A673 (cell line): ENCODE results near the gene PCBP3. TPM values are rescaled to one million over a fixed set of nuclear protein-coding genes. Genes with fewer than 3 reads are reported as not detected.

ENCODE experiments used
- BruUV-seq: library from RNA; stranded (reverse); fragments of 400-500 nt; replicated peaks from 2 replicates; lab custom pipeline; 2021; lab: Mats Ljungman, UMichigan
- CTCF ChIA-PET: fragments of 300-600 bp; sonication (Branson Sonifier 250); formaldehyde crosslinking; loops from one replicate; lab custom pipeline; 2022; ENCODE audit warnings: antibody characterized with exemption; lab: Charles Lee
- POLR2A ChIA-PET: fragments of 300-600 bp; sonication (Branson Sonifier 250); formaldehyde crosslinking; loops from one replicate; lab custom pipeline; 2022; ENCODE audit warnings: antibody characterized with exemption; ENCODE audit not compliant: low non-redundant PET; lab: Charles Lee
- DNase-seq: peaks from one replicate; pipeline ENCODE4 v3.0.0-alpha.2; 2015; ENCODE audit warnings: low spot score
- H3K27ac ChIP-seq: fragments of 200-600 bp; sonication (generic); 2 replicates; pipeline ENCODE4 v1.5.1; 2016; ENCODE audit warnings: mixed run types, low read depth, mild to moderate bottlenecking, mixed read lengths, antibody characterized with exemption, low read length; ENCODE audit not compliant: poor library complexity, severe bottlenecking
- H3K27me3 ChIP-seq: fragments of 200-600 bp; sonication (generic); replicated peaks from 2 replicates; pipeline ENCODE4 v1.6.1; 2017; ENCODE audit warnings: mixed run types, low read depth, mild to moderate bottlenecking, mixed read lengths, antibody characterized with exemption, low read length; ENCODE audit not compliant: insufficient read depth, poor library complexity
- H3K36me3 ChIP-seq: fragments of 200-600 bp; sonication (generic); 2 replicates; pipeline ENCODE4 v1.6.1; 2016; ENCODE audit warnings: mixed run types, mild to moderate bottlenecking, mixed read lengths, antibody characterized with exemption, low read length; ENCODE audit not compliant: insufficient read depth, poor library complexity, severe bottlenecking
- H3K4me1 ChIP-seq: fragments of 200-600 bp; sonication (generic); 2 replicates; pipeline ENCODE4 v1.6.1; 2017; ENCODE audit warnings: mixed run types, mild to moderate bottlenecking, mixed read lengths, antibody characterized with exemption, low read length; ENCODE audit not compliant: insufficient read depth, poor library complexity, severe bottlenecking
- H3K4me3 ChIP-seq: fragments of 200-600 bp; sonication (generic); 2 replicates; pipeline ENCODE4 v1.5.1; 2016; ENCODE audit warnings: low read depth, mixed run types, mild to moderate bottlenecking, mixed read lengths, low read length; ENCODE audit not compliant: poor library complexity, severe bottlenecking
- H3K9me3 ChIP-seq: fragments of 200-600 bp; sonication (generic); 2 replicates; pipeline ENCODE4 v1.6.1; 2016; ENCODE audit warnings: mixed run types, low read depth, mild to moderate bottlenecking, mixed read lengths, antibody characterized with exemption, low read length; ENCODE audit not compliant: poor library complexity, severe bottlenecking
- CTCF ChIP-seq: fragments of 300-800, 200-600 bp; sonication (generic); conservative IDR thresholded peaks from 2 replicates; pipeline ENCODE4 v1.5.1; 2017; ENCODE audit warnings: low read depth, mild to moderate bottlenecking, antibody characterized with exemption, low read length, moderate library complexity, mixed read lengths
- EZH2 ChIP-seq: fragments of 200-600 bp; sonication (generic); IDR thresholded peaks from 2 replicates; pipeline ENCODE4 v1.6.1; 2017; ENCODE audit warnings: borderline replicate concordance, low read depth, mild to moderate bottlenecking, mixed read lengths, antibody characterized with exemption, low read length; ENCODE audit not compliant: poor library complexity, severe bottlenecking
- intact Hi-C: fragments of 100-400 bp; cut with micrococcal nuclease; formaldehyde crosslinking; loops from one replicate; pipeline ENCODE4 v1.10.0; 2022; ENCODE audit not compliant: unreplicated experiment
- total RNA-seq: library from RNA; stranded (reverse); gene quantifications from 2 replicates; pipeline ENCODE4 v1.2.3, GENCODE V29; 2021

Gene PCBP3
- total RNA-seq, 1 experiment from 2014 or later, result 25.6 TPM

GRCh38 chr21:45861156-45861870 is 217.8 kb downstream of the PCBP3 start:
- intact Hi-C loops, result no loop called here
- H3K36me3 ChIP-seq, result no peaks in the 10 kb centered on the region
- DNase-seq, result no peak
- H3K9me3 ChIP-seq, result no peaks in the 10 kb centered on the region
- H3K4me3 ChIP-seq, result no peak overlapping the region
- CTCF ChIA-PET, result no interaction called here
- no peak overlapping the region for H3K27ac ChIP-seq
- H3K4me1 ChIP-seq, result no peaks in the 10 kb centered on the region
- H3K27me3 ChIP-seq, result no peaks in the 10 kb centered on the region
- BruUV-seq, result no TSS peak
- POLR2A ChIA-PET, result no interaction called here
- TF ChIP-seq CTCF, result no peak
- TF ChIP-seq EZH2, result no peak

GRCh38 chr21:45862543-45863207 is 219.2 kb downstream of the PCBP3 start:
- CTCF ChIA-PET, result no interaction called here
- Histone ChIP-seq H3K4me1 (no peaks in the 10 kb centered on the region), H3K9me3 (no peaks in the 10 kb centered on the region), H3K4me3 (no peak overlapping the region), H3K27ac (no peak overlapping the region), H3K27me3 (no peaks in the 10 kb centered on the region), H3K36me3 (no peaks in the 10 kb centered on the region)
- no peak for DNase-seq
- intact Hi-C loops, result no loop called here
- POLR2A ChIA-PET, result no interaction called here
- no TSS peak for BruUV-seq
- no peak for TF ChIP-seq EZH2
- TF ChIP-seq CTCF, result no peak

GRCh38 chr21:45863267-45863666 is 219.7 kb downstream of the PCBP3 start:
- CTCF ChIA-PET, result no interaction called here
- no peaks in the 10 kb centered on the region for H3K27me3 ChIP-seq
- no TSS peak for BruUV-seq
- no peak overlapping the region for H3K4me3 ChIP-seq
- POLR2A ChIA-PET, result no interaction called here
- no peaks in the 10 kb centered on the region for H3K4me1 ChIP-seq
- H3K9me3 ChIP-seq, result no peaks in the 10 kb centered on the region
- TF ChIP-seq EZH2 (no peak), CTCF (no peak)
- no peak for DNase-seq
- no peaks in the 10 kb centered on the region for H3K36me3 ChIP-seq
- H3K27ac ChIP-seq, result no peak overlapping the region
- intact Hi-C loops, result no loop called here
